H1 (cell line): ENCODE measurements around the gene SLC38A10.

Experiments used
- EZH2 ChIP-seq: fragments of 200-600 bp; sonication (generic); IDR thresholded peaks from 2 replicates; pipeline ENCODE4 v1.7.1; 2012; ENCODE audit warnings: low read depth, mild to moderate bottlenecking, moderate library complexity, low read length, inconsistent platforms; ENCODE audit not compliant: severe bottlenecking
- HDAC2 ChIP-seq, 2 experiments: fragments of 300-600 bp in 1 of 2; sonication (generic) in 1 of 2; IDR thresholded peaks; 2 replicates each; pipeline ENCODE4 v1.6.1; 2011 to 2012; ENCODE audit warnings: low read depth in 2 of 2, low read length in 2 of 2, mild to moderate bottlenecking in 2 of 2, moderate library complexity in 2 of 2, borderline replicate concordance in 1 of 2, inconsistent platforms in 1 of 2
- JUN ChIP-seq: IDR thresholded peaks from 2 replicates; pipeline ENCODE4 v1.6.1; 2011; ENCODE audit warnings: low read depth, mild to moderate bottlenecking, improper control_type of control experiment, low read length
- MAFK ChIP-seq: IDR thresholded peaks from 2 replicates; pipeline ENCODE4 v1.6.1; 2012; ENCODE audit warnings: low read depth, mild to moderate bottlenecking, improper control_type of control experiment, low read length
- POLR2AphosphoS5 ChIP-seq: IDR thresholded peaks from 2 replicates; pipeline ENCODE4 v1.6.1; 2011; ENCODE audit warnings: low read depth, low read length
- RNF2 ChIP-seq: fragments of 200-900, 300-1000 bp; sonication (generic); IDR thresholded peaks from 2 replicates; pipeline ENCODE4 v1.7.1; 2016; ENCODE audit warnings: borderline replicate concordance, low read depth, mild to moderate bottlenecking, antibody characterized with exemption, low read length; ENCODE audit not compliant: poor library complexity, severe bottlenecking; ENCODE audit errors: missing control alignments
- RXRA ChIP-seq: IDR thresholded peaks from 2 replicates; pipeline ENCODE4 v1.6.1; 2011; ENCODE audit warnings: low read depth, mild to moderate bottlenecking, low read length, moderate library complexity; ENCODE audit not compliant: insufficient read depth
- SUZ12 ChIP-seq: fragments of 200-600 bp; sonication (generic); IDR thresholded peaks from 2 replicates; pipeline ENCODE4 v1.6.1; 2012; ENCODE audit warnings: mild to moderate bottlenecking, inconsistent platforms, low read length, moderate library complexity, mixed read lengths
- TF ChIP-seq, protein P1 (sequence below): IDR thresholded peaks from 2 replicates; pipeline ENCODE4 v1.6.1; 2012; ENCODE audit warnings: low read length, inconsistent platforms

DNA sequence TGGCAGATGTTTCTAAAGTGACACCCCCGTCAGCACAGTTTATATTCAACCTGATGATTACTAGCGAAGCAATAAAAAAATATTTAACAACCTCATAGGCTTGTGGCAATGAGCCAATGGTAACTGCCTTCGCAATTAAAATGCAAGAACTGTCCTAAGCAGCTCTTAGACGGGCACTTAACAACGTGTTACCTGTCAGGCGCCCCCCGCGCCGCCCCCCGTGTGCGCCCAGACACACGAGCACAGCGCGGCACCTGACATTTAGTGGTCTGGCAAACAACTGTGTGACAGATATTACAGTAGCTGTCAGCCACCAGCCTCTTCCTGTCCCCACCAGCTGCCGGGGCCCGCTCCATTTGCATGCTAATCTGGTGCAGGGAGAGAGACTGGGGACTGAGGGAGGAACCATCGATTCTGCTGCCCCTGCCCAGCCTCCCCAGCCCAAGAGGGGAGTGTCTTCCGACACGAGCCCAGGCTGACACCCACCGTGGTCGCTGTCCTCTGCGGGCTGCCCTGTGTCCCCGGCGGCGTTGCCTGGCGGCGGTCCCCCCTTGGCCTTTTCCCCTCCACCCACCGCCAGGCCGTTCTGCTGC, 43.3 kb downstream of the SLC38A10 start:
- no peak for TF ChIP-seq RXRA
- no peak for TF ChIP-seq SUZ12
- no peak for TF ChIP-seq POLR2AphosphoS5
- TF ChIP-seq RNF2: no peak
- no peak for TF ChIP-seq EZH2
- no peak for TF ChIP-seq HDAC2 (IDR thresholded peaks at IDR 0.05; ENCODE audit: borderline replicate concordance in 1 of 2, low read depth in 2 of 2, low read length in 2 of 2)
- TF ChIP-seq, protein P1, sequence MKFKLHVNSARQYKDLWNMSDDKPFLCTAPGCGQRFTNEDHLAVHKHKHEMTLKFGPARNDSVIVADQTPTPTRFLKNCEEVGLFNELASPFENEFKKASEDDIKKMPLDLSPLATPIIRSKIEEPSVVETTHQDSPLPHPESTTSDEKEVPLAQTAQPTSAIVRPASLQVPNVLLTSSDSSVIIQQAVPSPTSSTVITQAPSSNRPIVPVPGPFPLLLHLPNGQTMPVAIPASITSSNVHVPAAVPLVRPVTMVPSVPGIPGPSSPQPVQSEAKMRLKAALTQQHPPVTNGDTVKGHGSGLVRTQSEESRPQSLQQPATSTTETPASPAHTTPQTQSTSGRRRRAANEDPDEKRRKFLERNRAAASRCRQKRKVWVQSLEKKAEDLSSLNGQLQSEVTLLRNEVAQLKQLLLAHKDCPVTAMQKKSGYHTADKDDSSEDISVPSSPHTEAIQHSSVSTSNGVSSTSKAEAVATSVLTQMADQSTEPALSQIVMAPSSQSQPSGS: no peak
- TF ChIP-seq MAFK: no peak
- TF ChIP-seq JUN: no peak
